GM19455 (cell line): Measurements from ENCODE around the gene RASA3.
"Not testable (repeated sequence)": the region's sequence is repeated elsewhere in the genome, so short reads cannot be mapped to it uniquely, and the experiment has no call there.

Experiments
- ATAC-seq: cut with Tn5 transposase; IDR thresholded peaks from one replicate; pipeline ENCODE4 v1.9.1; 2021; ENCODE audit not compliant: unreplicated experiment

RASA3 gene

DNA sequence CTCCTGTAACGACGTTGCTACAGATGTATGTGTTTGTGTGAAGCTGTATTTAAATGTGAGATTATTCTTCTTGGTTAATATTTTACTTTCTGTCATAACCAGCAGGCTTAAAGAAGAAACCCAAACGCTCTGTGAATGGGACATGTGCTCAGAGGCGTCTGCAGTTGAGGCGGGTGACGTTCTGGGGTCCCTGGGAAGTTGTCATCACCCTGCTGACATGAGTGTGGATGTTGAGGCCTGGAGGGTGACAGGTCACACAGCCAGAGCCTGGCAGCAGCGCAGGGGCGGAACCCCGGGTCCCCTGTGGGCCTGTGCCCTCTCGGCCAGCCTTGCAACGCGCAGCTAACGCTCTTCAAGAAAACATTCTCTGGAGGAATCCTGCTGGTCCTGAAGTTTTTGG lies 16.6 kb downstream of the RASA3 start:
- ATAC-seq = no peak

DNA sequence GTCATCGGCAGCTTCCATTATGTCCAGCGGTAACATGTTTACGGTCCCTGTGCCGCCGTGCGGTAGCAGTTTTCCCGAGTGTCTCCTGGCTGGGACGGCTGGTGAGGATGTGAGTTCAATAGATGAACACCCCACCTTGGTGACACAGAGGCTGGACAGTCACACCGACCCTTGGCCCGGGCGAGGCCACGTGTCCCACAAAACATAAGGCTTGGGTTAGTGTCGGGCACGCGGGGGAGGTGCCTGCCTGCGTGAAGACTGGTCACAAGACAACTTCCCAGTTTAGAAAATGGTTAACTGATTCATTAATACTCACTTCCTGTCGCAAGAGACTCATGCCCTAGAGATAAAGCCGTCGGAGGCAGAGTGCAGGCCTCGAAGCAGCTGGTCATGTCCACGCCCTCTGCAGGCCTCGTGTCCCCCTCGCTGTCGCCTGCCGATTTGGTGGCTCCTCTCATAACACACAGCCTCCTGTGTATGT lies 17.2 kb downstream of the RASA3 start:
- no peak for ATAC-seq

DNA sequence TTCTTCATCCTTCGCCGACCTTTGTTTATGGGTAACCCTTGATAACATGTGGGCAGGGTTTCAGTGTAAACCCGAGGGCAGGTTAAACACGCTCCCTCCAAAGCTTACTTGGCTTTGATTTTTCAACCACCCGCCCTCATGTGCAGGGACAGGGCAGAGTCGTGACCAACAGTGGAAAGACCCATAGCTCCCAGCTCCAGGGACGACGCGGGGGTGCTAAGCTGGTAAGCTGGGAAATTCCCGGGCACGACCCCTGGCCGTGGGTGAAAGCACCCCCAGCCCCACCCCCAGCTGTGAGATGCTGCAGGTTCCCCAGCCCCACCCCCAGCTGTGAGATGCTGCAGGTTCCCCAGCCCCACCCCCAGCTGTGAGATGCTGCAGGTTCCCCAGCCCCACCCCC lies 17.8 kb downstream of the RASA3 start:
- not testable (repeated sequence) for ATAC-seq

DNA sequence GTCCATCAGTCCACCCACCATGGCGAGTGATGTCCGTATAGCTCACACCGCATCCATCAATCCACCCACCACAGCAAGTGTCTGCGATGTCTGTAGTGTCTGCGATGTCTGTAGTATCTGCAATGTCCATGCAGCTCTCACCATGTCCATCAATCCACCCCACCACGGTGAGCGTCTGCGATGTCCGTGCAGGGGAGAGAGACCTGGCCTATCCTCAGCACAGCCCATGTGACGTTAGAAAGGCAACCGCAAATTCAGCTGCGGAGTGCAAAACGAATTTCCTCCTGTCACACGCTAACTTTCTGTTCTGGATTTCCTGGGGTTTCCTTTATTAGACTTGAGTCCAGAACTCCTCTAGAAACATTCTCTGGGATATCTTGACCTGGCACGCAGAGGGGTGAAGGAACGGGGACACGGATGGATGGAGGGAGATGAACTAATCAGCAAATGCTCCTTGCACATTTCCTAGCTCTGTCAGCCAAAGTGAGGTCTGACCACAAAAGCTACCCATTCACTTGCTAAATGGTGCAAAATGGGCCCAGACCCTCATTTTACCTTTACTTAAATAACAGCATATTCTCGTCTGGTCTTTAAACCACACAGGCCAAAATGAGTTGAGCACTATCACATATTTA lies 18.3 kb downstream of the RASA3 start:
- ATAC-seq = no peak

DNA sequence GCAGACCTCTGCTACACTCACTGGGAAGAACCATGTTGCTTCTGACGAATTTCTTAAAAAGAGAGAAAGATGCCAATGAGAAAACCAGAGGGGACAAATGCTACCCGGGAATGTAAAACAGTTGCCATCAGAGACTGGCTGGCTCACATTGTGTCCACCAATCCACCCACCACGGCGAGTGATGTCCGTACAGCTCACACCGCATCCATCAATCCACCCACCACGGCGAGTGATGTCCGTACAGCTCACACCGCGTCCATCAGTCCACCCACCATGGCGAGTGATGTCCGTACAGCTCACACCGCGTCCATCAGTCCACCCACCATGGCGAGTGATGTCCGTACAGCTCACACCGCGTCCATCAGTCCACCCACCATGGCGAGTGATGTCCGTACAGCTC lies 19.0 kb downstream of the RASA3 start:
- ATAC-seq = not testable (repeated sequence)

DNA sequence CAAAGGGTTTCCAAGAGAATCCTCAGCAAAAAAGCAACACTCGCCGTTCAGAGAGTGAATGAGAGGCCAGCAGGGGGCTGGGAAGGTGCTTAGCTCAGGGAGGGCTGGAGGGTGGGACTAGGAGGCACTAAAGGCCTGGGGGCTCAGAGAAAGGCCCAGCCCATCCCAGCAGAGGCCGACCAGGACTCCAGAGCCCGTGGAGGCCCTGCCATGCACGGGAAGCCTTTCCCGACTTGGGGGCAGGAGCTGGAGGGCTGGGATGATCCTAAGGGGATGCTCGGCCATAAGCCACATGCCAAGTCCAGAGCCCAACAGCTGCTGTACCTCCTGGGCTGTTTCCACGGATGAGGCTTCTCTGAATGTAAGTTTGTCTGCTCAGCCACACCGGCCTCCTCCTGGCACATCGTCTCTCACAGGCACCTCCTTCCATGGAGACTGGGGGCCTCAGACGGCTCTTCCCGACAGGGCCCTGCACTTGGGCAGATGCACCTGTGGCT lies 19.5 kb downstream of the RASA3 start:
- ATAC-seq = no peak

DNA sequence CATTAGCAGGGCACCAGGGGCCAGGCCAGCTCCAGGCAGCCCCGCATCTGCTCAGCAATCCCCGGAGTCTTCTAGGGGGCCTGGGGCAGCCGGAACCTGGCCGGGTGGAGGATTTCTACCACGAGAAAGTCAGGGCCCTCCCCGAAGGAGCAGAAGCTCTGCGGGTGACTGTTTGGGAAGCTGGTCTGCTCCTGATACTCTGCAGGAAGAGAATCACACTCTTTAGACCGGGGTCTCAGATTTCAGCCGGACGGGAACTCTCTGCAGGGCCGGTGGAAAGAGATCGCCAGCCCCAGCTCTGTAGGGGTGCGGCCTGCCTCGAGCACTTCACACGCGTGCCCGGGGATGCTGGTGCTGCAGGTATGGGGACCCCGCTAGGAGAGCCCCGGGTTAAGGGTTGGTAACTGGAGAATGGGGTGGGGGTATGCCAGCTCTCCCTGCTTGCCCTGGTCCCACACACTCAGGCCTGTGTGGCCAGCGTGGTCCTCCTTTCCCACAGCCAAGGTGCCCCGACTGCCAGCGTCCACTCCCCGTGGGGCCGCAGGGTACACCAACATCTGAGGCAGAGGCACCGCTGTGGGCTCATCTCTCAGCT lies 20.1 kb downstream of the RASA3 start:
- no peak for ATAC-seq

DNA sequence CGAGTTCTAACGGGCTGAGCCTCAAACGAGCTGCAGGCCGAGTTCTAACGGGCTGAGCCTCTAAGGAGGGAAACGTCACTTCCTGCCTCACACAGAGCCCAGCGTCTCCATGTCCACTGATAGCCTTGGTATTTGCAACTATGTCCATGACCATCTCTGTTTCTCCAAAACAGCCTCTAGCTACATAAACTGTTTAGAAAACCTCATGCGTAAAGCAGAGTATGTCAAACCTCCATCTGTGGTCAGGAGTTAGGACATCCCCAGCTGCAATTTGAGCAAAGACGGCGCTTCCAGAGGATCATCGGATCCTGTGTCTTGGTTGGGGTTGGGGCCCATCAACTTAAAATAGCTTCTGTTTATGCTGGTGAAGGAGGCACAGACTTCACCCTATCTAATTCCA lies 20.8 kb downstream of the RASA3 start:
- no peak for ATAC-seq

DNA sequence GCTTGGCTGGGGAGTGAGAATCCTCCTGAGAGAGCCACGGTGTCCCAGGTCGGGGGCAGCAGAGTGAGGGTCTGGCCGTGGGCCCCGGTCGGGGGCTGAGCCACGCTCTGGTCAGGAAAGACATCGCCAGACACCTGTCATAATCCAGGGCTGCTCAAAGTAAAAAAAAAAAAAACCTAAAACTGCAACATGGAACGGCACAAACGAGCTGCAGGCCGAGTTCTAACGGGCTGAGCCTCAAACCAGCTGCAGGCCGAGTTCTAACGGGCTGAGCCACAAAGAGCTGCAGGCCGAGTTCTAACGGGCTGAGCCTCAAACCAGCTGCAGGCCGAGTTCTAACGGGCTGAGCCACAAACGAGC lies 21.6 kb downstream of the RASA3 start:
- ATAC-seq = not testable (repeated sequence)

DNA sequence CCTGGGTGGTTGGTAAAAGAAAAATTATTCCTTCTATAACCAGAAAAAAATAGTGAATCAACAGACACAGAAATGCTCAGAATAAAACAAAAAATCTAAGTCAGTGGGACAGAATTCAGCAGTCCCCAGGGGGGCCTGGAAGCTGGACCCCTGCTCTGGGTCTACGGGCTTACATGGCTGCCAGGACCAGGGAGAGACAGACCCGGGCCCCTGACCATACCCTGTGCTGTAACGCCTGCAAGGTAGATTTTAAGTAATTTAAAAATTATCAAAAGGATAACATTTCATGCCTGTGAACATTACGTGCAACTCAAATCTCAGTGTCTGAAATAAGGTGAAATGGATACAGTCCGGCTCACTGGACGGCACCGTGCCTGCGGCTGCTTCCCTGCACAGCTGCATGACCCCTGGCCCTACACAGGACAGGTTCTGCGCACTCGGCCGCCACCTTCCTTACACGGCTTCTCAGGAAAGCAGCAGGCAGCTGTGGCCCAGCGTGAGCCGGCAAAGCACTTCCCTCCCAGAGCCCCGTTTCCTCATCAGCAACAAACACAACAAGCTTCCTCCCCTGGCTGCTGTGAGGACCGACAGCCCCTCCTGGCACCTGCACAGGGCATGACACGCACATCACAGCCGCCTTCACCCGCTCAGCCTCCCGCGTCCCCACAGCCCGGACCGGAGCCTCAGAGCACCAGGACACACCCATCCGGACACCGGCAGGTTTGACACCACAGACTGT lies 22.2 kb downstream of the RASA3 start:
- no peak for ATAC-seq

DNA sequence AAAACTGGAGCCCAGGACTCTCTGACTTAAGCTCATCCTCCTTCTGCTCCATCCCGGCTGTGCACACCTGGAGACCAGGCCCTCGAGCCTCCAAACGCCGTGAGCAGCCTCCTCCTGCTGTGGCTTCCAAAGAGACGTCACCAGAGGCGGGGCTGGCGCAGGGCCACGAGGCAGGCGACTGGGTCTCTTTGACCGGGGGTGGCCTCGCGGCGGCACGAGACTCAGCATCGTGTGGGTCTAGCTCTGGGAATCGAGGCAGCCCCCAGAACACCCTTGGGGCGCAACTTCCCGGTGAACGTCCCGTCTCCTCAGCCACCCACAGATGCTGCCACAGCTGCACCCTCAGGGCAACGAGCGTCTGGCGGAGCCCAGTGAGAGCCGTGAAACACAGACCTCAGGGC lies 22.8 kb downstream of the RASA3 start:
- ATAC-seq = no peak

DNA sequence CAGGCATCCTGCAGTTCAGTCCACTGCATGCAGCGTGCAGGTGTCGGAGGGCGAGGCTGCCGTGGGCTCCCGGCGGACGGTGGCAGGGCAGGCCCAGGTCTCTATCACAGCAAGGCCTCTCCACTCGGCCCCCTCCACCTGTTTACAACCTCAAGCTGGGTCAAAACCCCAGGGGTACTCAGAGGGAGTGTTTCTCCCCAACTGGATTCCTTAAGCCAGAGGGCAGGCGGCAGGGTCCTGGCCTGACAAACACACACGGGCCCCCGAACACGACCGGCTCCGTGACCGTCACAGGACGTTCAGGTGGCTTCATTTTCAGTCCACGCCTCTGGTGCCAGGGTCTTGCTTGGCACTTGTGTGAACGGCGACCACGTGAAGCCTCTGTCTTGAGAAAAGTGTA lies 23.5 kb downstream of the RASA3 start:
- no peak for ATAC-seq

DNA sequence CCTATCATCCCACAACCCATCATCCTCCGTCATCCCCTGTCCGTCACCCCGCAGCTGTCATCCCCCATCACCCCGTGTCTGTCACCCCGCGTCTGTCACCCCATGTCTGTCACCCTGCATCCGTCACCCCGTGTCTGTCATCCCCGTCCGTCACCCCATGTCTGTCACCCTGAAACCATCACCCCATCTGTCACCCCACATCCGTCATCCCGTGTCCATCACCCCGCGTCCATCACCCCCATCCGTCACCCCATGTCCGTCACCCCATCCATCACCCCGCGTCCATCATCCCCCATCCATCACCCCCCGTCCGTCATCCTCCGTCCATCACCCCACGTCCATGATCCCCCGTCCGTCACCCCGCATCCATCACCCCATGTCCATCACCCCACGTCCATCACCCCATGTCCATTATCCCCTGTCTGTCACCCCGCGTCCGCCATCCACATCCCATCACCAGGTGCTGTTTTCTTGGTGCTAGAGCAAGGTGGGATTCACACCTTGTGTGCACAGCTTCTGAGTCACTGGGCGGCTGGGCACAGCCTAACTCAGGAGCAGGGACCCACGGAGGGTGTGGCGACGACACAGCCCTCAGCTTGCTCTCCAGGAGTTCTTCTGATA lies 24.2 kb downstream of the RASA3 start:
- ATAC-seq = no peak

DNA sequence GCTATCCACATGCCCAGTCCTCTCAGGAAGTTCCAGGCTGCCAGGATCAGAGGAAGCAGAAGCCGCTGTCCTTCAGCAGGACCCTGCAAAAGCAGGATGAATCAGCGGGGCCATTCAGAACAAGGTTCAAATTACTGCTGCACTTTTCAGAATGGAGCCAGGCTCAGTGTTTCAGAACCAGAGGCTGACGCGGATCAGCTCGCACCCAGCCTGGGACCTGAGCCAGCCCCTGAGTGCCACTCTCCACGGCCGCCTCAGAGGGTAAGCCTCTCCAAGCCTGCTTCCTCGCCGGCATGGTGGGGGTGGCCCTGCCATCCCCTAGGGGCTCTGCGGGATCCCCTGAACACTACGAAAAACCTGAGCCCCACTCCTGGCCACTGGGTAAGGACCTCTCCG lies 24.7 kb downstream of the RASA3 start:
- no peak for ATAC-seq

DNA sequence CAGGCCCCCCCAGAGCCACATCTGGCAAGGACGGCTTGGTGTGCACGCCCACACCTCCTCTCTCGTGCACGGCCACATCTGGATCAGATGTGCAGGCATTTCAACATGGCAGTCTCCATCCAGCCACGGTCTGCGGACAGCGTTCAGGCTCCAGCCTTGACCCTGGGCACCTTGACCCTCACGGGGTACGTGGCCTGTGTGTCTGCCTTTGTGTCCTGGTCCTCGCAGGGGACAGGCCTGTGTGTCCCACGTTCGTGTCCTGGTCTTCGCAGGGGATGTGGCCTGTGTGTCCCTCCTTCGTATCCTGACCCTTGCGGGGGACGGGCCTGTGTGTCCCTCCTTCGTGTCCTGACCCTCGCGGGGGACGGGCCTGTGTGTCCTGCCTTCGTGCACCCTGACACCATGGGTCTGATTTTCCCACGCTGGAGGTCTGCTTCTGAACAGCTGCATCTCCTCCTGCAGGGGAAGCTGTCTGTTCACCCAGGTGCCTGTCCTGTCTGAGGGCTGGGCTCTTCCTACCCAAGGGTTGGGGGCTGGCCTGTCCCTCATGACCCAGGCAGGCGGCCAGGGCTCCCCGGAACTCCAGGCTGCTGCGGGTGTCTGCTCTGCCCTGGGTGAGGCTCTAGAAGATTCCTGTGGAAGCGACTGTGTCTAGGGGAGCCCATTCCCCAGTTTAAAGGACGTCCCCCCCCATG lies 25.3 kb downstream of the RASA3 start:
- no peak for ATAC-seq

DNA sequence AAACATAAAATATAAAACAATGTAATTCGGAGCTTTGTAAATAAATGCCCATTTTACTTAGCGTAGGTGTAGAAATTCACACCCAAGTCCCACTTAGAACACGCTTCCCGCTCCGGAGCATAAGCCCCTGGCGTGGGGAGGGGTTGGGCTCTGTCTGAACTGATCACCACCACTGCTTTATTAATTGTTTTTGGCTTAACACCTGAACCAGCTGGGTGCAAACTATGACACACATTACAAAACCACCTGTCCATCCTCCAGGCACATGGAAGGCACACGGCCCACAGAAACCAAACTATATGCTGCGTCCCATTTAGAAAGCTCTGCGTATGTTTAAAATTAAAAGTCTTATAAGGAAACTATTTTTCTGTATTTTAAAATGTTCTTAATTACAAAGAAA lies 25.9 kb downstream of the RASA3 start:
- no peak for ATAC-seq

DNA sequence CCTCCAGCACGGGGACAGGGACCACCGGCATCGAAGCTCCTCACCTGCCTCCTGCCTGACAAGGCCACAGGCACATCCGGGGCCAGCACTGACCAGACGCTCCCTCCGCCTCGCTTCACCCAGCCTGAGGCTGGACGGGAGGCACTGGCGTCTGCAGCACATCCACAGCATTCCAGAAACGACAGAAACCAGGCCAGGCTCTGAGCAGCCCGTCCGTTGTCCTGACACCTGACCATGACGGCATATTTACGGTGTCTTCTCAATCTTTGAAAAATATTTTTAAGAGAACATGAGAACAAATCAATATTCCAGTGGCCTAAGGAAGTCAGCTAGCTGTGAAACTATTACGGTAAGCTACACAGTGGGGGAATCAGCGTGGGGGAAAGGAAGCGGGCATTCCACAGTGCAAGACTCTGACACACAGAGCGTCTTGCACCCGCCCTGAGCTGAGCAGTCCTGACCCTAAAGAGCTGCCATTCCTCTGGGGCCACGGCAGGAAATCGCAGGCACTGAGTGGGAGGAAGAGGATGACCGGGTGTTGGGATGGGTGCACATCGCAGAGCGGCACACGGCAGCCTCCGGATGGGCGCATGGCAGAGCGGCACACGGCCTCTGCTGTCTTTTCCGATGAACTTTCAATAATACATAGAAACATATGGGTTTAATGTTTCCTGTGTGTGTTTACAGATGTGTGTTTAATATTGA lies 26.8 kb downstream of the RASA3 start:
- no peak for ATAC-seq

DNA sequence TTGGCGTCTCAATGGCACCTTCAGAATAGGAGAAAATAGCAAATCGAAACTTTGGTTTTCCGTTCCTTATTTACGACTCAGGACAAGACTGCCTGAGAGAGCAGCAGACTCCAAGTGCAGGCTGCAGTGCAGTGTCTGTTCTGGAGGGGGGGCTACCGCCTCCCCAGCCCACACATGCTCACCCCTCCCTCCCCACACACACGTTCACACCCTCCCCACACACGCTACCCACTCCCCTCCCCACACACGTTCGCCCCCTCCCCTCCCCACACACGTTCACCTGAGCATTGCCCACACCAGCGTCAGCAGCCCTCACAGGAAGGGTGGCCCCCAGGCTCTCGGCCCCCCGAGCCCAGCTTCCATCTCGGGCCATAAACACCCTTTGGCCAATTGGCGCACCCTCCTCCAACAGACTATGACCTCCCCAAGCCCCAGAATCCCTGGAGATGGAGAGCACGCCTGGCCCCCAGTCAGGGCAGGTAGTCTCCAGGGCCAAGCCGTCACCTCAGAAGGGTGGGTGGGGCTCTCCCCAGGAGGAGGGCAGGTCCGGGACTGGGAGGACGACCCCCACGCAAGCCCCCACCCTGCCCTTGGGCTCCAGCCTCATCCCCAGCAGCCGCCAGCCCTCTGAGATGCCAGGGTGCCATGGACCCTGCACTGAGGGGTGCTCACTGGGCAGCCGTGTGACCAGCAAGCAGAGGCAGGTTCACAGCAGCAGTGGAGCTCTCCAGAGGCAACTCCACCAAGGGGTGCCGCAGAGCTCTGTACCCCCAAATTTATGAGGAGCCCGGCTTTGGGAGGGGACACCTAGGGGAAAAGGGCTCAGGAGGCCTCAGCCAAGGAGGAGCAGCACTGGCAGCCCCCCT lies 27.5 kb downstream of the RASA3 start:
- ATAC-seq = no peak

DNA sequence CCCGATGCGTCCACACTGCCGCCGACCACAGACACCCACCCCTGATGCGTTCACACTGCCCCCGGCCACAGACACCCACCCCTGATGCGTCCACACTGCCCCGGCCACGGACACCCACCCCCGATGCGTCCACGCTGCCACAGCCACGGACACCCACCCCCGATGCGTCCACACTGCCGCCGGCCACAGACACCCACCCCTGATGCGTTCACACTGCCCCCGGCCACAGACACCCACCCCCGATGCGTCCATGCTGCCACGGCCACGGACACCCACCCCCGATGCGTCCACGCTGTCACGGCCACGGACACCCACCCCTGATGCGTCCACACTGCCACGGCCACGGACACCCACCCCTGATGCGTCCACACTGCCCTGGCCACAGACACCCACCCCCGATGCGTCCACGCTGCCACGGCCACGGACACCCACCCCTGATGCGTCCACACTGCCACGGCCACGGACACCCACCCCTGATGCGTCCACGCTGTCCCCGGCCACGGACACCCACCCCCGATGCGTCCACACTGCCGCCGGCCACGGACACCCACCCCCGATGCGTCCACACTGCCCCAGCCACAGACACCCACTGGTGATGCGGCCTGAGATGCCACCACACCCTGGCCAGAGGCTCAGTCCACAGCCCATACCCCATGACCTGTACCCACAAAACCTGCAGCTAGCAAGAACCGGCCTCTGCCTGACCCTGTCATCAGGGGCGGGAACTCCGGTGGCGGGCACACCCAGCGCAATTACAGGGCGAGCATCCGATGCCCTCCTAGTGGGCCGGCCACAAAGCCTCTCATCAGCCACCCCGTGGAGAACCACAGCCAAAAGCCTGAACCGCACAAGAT lies 28.4 kb downstream of the RASA3 start:
- no peak for ATAC-seq
